ENCODE measurements around the gene DNAAF5.

DNAAF5 gene

GRCh38 chr7:835021-835420, 108.5 kb downstream of the DNAAF5 start:
- WGBS (ENCODE audit: extremely low coverage, insufficient coverage, insufficient read length) = no CpG with 5 or more reads among the region's 12 CpGs
- DNase-seq = no peak
- Histone ChIP-seq H4K91ac (ENCODE audit: low read depth, low read length) (no peak overlapping the region), H3K79me2 (ENCODE audit: control insufficient read depth, insufficient read depth, low read length, poor library complexity) (peaks cover 6% of the 10 kb centered on the region), H3K9me3 (ENCODE audit: insufficient read depth, low read depth, low read length) (peaks cover 2% of the 10 kb centered on the region), H3K4me1 (ENCODE audit: control insufficient read depth in 1 of 2, insufficient read depth in 2 of 2, low read length in 2 of 2) (peaks cover 21 to 24% of the 10 kb centered on the region in 2 experiments), H2BK120ac (ENCODE audit: insufficient read depth, low read length, poor library complexity) (no peak overlapping the region), H3K4ac (ENCODE audit: low read depth, low read length) (no peak overlapping the region), H2BK12ac (ENCODE audit: low read length) (no peak overlapping the region), H3K27ac (ENCODE audit: low read depth, low read length) (no peak overlapping the region), H4K12ac (ENCODE audit: low read depth, low read length) (no peak overlapping the region), H2AK5ac (ENCODE audit: low read length) (no peak overlapping the region), H3K18ac (ENCODE audit: low read length) (no peak overlapping the region), H3K27me3 (ENCODE audit: insufficient read depth, low read length) (no peaks in the 10 kb centered on the region), H4K8ac (ENCODE audit: low read depth, low read length) (no peak overlapping the region), H3K4me3 (ENCODE audit: low read depth, low read length) (no peak overlapping the region), H3K79me1 (ENCODE audit: low read length) (peaks cover 2% of the 10 kb centered on the region), H3K9ac (ENCODE audit: low read length) (no peak overlapping the region), H2AFZ (ENCODE audit: insufficient read depth, low read length, poor library complexity) (no peak overlapping the region), H3K4me2 (ENCODE audit: low read length) (no peak overlapping the region), H3K36me3 (ENCODE audit: control insufficient read depth in 1 of 2, insufficient read depth in 2 of 2, low read length in 2 of 2) (peaks cover 19 to 22% of the 10 kb centered on the region in 2 experiments), H3K23ac (ENCODE audit: low read length) (no peak overlapping the region), H2BK5ac (ENCODE audit: low read depth, low read length, poor library complexity) (no peak overlapping the region), H3K14ac (ENCODE audit: low read length) (no peak overlapping the region)

DNA sequence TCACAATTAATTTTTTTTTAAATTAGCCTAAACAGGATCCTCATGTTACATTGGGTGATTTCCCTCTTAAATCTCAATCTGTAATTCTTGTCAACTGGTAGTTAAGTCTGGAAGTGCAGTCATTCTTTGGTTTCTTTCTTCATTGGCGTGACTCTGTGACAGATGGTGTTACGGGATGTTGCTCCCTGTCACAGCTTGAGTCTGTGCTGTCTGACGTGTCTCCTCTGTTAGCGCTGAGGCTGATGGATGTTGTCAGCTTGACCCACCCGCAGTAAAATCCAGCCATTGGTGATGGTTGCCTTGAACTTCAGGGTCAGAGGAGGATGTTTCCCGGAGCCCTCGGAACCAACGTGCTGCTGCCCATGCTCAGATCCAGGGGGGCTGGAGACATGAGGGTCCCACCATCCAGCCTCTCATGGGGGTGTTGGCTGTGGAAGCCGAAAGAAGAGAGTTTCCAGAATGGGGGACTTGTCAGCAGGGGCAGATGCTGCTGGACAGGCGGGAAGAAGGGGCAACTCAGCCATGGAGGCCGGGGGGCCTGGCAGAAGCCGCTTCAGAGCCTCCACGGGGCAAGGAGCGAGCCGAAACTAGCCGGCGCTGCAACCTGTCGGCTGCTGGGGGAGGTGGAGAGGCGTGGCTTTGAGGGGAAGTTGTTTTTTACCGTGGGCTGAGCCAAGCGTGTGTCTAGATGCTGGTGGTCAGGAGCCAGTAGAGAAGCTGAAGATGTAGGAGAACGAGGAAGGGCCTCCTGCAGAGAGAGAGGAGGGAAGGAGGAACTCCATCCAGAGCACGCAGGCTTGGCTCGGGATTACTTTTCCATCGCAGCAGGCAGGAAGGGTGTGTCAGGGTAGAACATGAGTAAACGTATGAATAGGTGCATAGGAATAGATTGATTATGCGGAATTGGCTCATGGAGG, 109.2 kb downstream of the DNAAF5 start:
- Histone ChIP-seq H3K4ac (ENCODE audit: low read depth, low read length) (no peak overlapping the region), H3K9me3 (ENCODE audit: insufficient read depth, low read depth, low read length) (peaks cover 2% of the 10 kb centered on the region), H2AFZ (ENCODE audit: insufficient read depth, low read length, poor library complexity) (no peak overlapping the region), H3K4me3 (ENCODE audit: low read depth, low read length) (no peak overlapping the region), H2BK12ac (ENCODE audit: low read length) (no peak overlapping the region), H3K4me2 (ENCODE audit: low read length) (no peak overlapping the region), H3K14ac (ENCODE audit: low read length) (no peak overlapping the region), H3K79me2 (ENCODE audit: control insufficient read depth, insufficient read depth, low read length, poor library complexity) (peaks cover 4% of the 10 kb centered on the region), H4K91ac (ENCODE audit: low read depth, low read length) (no peak overlapping the region), H4K8ac (ENCODE audit: low read depth, low read length) (no peak overlapping the region), H2BK5ac (ENCODE audit: low read depth, low read length, poor library complexity) (no peak overlapping the region), H3K27ac (ENCODE audit: low read depth, low read length) (no peak overlapping the region), H3K27me3 (ENCODE audit: insufficient read depth, low read length) (no peaks in the 10 kb centered on the region), H3K79me1 (ENCODE audit: low read length) (peaks cover 2% of the 10 kb centered on the region), H4K12ac (ENCODE audit: low read depth, low read length) (no peak overlapping the region), H2AK5ac (ENCODE audit: low read length) (no peak overlapping the region), H3K23ac (ENCODE audit: low read length) (no peak overlapping the region), H3K4me1 (ENCODE audit: control insufficient read depth in 1 of 2, insufficient read depth in 2 of 2, low read length in 2 of 2) (peaks cover 17 to 21% of the 10 kb centered on the region in 2 experiments), H2BK120ac (ENCODE audit: insufficient read depth, low read length, poor library complexity) (no peak overlapping the region), H3K9ac (ENCODE audit: low read length) (no peak overlapping the region), H3K36me3 (ENCODE audit: control insufficient read depth in 1 of 2, insufficient read depth in 2 of 2, low read length in 2 of 2) (peaks cover 22 to 26% of the 10 kb centered on the region in 2 experiments), H3K18ac (ENCODE audit: low read length) (peak overlapping the region; percentile 34)
- no peak for DNase-seq
- WGBS (ENCODE audit: extremely low coverage, insufficient coverage, insufficient read length) = no CpG with 5 or more reads among the region's 27 CpGs
